Neutrophil (primary cell): ENCODE measurements around the gene TRPT1.

ENCODE experiments used
- H3K27ac ChIP-seq: fragments of 200-600 bp; sonication (generic); 2 replicates; pipeline ENCODE4 v1.5.1; 2016; ENCODE audit warnings: mild to moderate bottlenecking, moderate library complexity
- H3K27me3 ChIP-seq: fragments of 200-600 bp; sonication (generic); 2 replicates; pipeline ENCODE4 v1.6.0; 2016; ENCODE audit warnings: mild to moderate bottlenecking
- H3K36me3 ChIP-seq: fragments of 200-600 bp; sonication (generic); 2 replicates; pipeline ENCODE4 v1.5.1; 2017
- H3K4me1 ChIP-seq, 2 experiments: fragments of 200-600 bp in 1 of 2; sonication (generic) in 1 of 2; 1 replicate in 1 of 2; 2 replicates in 1 of 2; pipeline versions ENCODE4 v1.5.1 to v1.6.1; 2013 to 2016; ENCODE audit warnings: low read depth in 1 of 2, low read length in 1 of 2, mild to moderate bottlenecking in 1 of 2, moderate library complexity in 1 of 2; ENCODE audit not compliant: control insufficient read depth in 1 of 2, insufficient read depth in 1 of 2
- H3K4me3 ChIP-seq, 2 experiments: fragments of 200-600 bp in 1 of 2; sonication (generic) in 1 of 2; 1 replicate in 1 of 2; 2 replicates in 1 of 2; pipeline ENCODE4 v1.5.1; 2013 to 2016; ENCODE audit warnings: low read depth in 1 of 2, low read length in 1 of 2, mild to moderate bottlenecking in 1 of 2, moderate library complexity in 1 of 2
- H3K9me3 ChIP-seq: fragments of 200-600 bp; sonication (generic); 2 replicates; pipeline ENCODE4 v1.5.1; 2016
- CTCF ChIP-seq: fragments of 200-600 bp; sonication (generic); IDR thresholded peaks from 2 replicates; pipeline ENCODE4 v1.5.1; 2016; ENCODE audit warnings: antibody characterized with exemption

Gene TRPT1

GRCh38 chr11:64178203-64178602 is 47.8 kb downstream of the TRPT1 start:
- no peak overlapping the region for H3K27ac ChIP-seq
- H3K27me3 ChIP-seq: no peaks in the 10 kb centered on the region
- no peaks in the 10 kb centered on the region for H3K9me3 ChIP-seq
- no peak for TF ChIP-seq CTCF
- H3K4me1 ChIP-seq: no peaks in the 10 kb centered on the region
- no peaks in the 10 kb centered on the region for H3K36me3 ChIP-seq
- H3K4me3 ChIP-seq: no peak overlapping the region

- no peak overlapping the region for H3K4me3 ChIP-seq
- no peaks in the 10 kb centered on the region for H3K9me3 ChIP-seq
- H3K36me3 ChIP-seq: no peaks in the 10 kb centered on the region
- no peaks in the 10 kb centered on the region for H3K4me1 ChIP-seq
- TF ChIP-seq CTCF: no peak
- H3K27me3 ChIP-seq: no peaks in the 10 kb centered on the region
- no peak overlapping the region for H3K27ac ChIP-seq
Measured at GRCh38 chr11:64176751-64177150, 49.2 kb downstream of the TRPT1 start.
